ENCODE results near the gene DTNB.

Gene DTNB

GRCh38 chr2:25363733-25364132, 309.6 kb downstream of the DTNB start:
- no peak for TF ChIP-seq CTCF (IDR thresholded peaks at IDR 0.05; ENCODE audit: low read depth, low read length)
- H3K27ac ChIP-seq: no peak overlapping the region
- no peaks in the 10 kb centered on the region for H3K36me3 ChIP-seq
- no peak for DNase-seq
- H3K4me3 ChIP-seq (ENCODE audit: low read depth, low read length): no peak overlapping the region
- H3K9me3 ChIP-seq (ENCODE audit: severe bottlenecking): peaks cover 3% of the 10 kb centered on the region
- no peaks in the 10 kb centered on the region for H3K27me3 ChIP-seq (ENCODE audit: insufficient read depth, low read depth, severe bottlenecking)

- H3K27ac ChIP-seq: no peak overlapping the region
- TF ChIP-seq CTCF (IDR thresholded peaks at IDR 0.05; ENCODE audit: low read depth, low read length): no peak
- H3K4me3 ChIP-seq (ENCODE audit: low read depth, low read length): no peak overlapping the region
- no peaks in the 10 kb centered on the region for H3K36me3 ChIP-seq
- no peaks in the 10 kb centered on the region for H3K27me3 ChIP-seq (ENCODE audit: insufficient read depth, low read depth, severe bottlenecking)
- no peak for DNase-seq
- H3K9me3 ChIP-seq (ENCODE audit: severe bottlenecking): peaks cover 3% of the 10 kb centered on the region
Observed at GRCh38 chr2:25362434-25363145, 310.8 kb downstream of the DTNB start.

GRCh38 chr2:25362049-25362433, 311.3 kb downstream of the DTNB start:
- Histone ChIP-seq H3K4me3 (ENCODE audit: low read depth, low read length) (no peak overlapping the region), H3K27me3 (ENCODE audit: insufficient read depth, low read depth, severe bottlenecking) (no peaks in the 10 kb centered on the region), H3K9me3 (ENCODE audit: severe bottlenecking) (peaks cover 3% of the 10 kb centered on the region), H3K27ac (no peak overlapping the region), H3K36me3 (no peaks in the 10 kb centered on the region)
- DNase-seq: peak; percentile 81
- peak; percentile 88 for TF ChIP-seq CTCF (IDR thresholded peaks at IDR 0.05; ENCODE audit: low read depth, low read length)

- no peak for TF ChIP-seq CTCF (IDR thresholded peaks at IDR 0.05; ENCODE audit: low read depth, low read length)
- Histone ChIP-seq H3K27ac (no peak overlapping the region), H3K9me3 (ENCODE audit: severe bottlenecking) (peaks cover 8% of the 10 kb centered on the region), H3K27me3 (ENCODE audit: insufficient read depth, low read depth, severe bottlenecking) (no peaks in the 10 kb centered on the region), H3K36me3 (no peaks in the 10 kb centered on the region), H3K4me3 (ENCODE audit: low read depth, low read length) (no peak overlapping the region)
- DNase-seq: no peak
Observed at GRCh38 chr2:25361261-25362048, 311.9 kb downstream of the DTNB start.

GRCh38 chr2:25358836-25359235, 314.5 kb downstream of the DTNB start:
- DNase-seq: no peak
- Histone ChIP-seq H3K27ac (no peak overlapping the region), H3K4me3 (ENCODE audit: low read depth, low read length) (no peak overlapping the region), H3K27me3 (ENCODE audit: insufficient read depth, low read depth, severe bottlenecking) (no peaks in the 10 kb centered on the region), H3K9me3 (ENCODE audit: severe bottlenecking) (peaks cover 9% of the 10 kb centered on the region), H3K36me3 (no peaks in the 10 kb centered on the region)
- no peak for TF ChIP-seq CTCF (IDR thresholded peaks at IDR 0.05; ENCODE audit: low read depth, low read length)
